NOMO-1 (cell line): Measurements from ENCODE around the gene PAFAH1B1.

Experiments
- DNase-seq, 2 experiments: peaks; one replicate each; lab custom pipeline; 2025; ENCODE audit not compliant: unreplicated experiment in 2 of 2; lab: John Stamatoyannopoulos, UW

PAFAH1B1 gene

DNA sequence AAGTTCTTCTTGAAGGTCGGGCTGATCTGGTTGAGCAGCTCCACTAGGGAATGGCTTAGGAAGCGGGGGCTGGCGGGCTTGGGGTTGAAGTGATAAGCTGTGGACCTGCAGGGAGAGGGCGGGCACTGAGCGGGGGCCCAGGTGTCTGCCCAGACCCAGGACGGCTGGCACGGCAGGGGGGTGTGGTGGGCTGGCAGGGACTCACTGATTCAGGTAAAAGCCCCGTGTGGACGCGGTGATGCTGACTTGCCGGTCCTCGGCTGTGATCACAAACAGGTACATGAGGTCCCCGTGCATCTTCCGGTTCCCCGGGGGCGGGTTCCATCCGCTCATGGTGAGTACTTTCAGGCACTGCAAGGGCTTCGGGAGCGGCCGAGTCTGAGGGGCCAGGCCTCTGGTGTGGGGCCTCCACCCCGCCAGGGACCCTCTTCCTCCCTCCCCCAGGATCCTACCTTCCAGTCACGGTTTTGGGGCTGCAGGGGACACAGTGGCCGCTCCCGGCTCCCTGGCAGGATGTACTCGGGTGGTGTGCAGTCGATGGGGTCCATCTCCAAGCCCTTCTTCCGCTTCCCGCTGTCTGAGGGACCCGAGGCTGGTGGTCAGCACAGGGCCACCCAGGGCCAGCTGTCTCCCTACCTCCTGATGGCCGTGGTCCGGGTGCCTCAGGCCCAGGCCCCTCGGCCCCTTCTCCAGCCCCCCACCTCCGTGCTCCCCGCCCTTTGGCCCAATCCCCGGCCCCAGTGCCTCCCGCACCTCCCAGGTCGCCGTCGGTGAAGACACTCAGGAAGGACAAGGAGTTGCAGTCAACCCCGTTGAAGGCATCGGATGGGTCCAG, 107.9 kb downstream of the PAFAH1B1 start:
- DNase-seq = no peak

DNA sequence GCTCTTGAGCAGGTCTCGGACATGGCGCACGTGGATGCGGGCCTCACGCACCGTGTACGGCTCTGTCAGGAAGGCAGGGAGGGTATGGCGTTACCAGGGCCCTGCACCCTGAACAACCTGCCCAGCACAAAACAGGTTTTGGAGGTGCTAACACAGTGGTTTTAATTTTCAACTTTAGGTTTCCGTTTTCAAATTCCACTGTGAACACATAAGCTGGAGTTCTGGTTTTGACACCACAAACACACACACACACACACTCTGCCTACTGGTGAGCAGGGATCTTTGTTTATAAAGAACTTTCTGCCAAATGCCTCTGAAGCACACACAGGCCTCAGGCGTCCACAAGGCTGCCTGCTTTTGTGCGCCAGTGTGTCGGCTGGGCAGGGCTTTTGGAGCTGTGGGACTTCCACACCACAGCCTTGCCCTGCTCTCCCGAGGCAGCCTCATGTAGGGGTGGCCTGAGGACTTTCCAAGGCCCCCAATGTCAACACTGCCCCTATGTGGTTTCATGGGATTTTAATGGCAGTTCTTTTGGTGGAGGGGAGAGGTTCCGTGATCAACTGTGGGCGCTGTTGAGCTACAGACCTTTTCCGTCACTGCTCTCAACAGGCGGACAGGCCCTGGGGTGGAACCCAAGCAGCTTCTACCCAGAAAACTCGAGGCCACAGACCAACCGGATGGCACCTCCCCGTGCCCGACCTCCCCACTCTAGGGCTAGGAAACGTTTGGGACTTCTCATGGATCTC, 108.7 kb downstream of the PAFAH1B1 start:
- no peak for DNase-seq

DNA sequence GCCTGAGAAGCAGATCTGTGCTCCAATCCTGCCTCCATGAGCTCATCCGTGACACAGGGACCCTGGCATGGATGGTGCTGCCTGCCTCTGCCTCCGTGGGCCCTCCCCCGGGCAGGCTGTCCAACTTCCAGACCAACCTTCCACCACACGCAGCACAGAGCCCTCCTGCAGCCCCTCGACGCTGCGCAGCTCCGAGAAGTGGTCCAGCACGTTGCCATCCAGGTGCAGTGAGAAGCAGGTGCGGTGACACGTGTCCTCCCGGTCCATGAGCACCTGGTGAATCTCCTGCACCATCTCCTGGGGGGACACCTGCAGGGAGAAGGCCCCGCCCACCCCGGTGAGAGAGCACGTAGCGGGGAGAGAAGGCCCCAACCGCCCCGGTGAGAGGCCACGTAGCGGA, 109.7 kb downstream of the PAFAH1B1 start:
- no peak for DNase-seq

DNA sequence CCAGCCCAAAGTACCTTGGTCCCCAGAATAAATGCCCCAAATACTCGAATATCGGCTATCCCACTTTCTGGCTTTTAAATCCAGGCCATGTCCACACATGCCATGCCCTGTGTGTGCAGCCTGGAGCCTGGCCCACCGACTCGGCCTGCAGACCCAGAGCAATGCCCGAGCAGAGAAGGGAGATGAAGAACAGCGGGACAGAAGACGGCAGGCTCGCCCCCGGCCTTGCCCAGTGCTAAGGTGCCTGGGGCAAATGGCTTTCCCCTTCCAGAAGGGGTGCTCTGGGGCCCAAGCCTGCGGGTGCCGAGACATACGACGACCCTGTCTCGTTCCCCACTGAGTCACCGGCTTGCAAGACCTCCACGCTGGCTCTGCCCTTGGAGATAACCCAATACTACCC, 110.2 kb downstream of the PAFAH1B1 start:
- DNase-seq = no peak

- DNase-seq = no peak
These were observed 110.8 kb downstream of the PAFAH1B1 start for GRCh38 chr17:2704031-2704889.

GRCh38 chr17:2704890-2705248, 111.4 kb downstream of the PAFAH1B1 start:
- no peak for DNase-seq

DNA sequence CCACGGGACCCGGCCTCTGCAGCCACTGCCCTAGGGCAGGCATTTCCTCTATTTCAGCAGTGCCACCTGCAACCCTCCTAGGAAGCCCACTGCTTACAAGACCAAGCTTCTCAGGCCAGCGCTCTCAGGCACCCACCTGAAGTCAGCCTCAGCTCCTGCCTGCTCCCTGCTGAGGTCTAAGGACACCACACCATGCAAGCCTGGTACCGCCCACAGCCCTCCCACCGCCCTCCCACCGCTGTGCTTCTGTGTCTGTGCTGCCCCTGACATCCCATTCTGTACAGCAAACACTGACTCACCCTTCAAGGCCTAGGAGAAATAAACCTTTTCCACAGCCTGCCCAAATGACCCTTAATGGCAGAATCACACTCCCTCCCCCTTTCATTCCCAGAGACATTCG, 111.8 kb downstream of the PAFAH1B1 start:
- no peak for DNase-seq

DNA sequence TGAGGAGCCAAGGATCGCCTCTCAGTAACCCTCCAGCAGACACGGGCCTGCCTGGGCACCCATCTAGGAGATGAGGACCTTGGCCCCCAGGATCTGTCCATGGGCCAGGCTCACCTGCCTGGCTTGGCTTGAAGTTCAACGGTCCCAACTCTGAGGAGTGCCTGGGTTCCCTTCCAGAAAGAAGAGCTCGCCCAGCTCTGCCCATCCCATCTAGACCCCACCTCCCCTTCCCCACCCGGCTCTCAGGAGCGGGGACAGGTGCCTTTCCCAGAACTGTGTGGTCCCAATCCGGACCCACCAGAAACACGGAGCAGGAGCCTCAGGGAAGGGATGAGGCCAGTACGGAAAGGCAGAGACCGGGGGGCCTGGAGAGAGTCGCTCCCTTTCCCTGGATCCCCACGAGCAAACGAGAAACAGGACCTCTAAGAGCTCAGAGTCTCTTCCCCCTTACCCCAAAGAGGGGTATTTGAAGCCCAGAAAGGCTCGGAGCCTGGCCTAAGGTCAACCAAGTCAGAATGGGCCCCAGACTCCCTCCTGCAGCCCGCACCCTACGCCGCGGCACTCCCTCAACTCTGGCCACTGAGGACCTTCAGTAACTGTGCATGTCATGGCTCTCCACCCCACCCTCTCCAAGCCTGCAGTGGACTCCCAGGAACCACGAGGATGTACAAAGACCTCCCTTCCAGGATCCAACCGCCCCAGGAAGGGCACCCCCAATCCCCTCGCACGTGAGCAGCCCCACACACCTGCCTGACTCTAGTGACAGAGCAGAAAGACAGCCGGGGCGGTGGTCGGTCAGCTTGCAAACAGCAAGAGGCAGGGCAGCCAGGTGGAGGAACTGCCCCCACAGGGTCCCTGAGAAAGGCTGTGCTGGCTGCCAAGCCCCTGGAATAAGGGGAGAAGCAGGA, 112.7 kb downstream of the PAFAH1B1 start:
- DNase-seq = no peak

GRCh38 chr17:2706911-2707510, 113.6 kb downstream of the PAFAH1B1 start:
- DNase-seq = no peak

DNA sequence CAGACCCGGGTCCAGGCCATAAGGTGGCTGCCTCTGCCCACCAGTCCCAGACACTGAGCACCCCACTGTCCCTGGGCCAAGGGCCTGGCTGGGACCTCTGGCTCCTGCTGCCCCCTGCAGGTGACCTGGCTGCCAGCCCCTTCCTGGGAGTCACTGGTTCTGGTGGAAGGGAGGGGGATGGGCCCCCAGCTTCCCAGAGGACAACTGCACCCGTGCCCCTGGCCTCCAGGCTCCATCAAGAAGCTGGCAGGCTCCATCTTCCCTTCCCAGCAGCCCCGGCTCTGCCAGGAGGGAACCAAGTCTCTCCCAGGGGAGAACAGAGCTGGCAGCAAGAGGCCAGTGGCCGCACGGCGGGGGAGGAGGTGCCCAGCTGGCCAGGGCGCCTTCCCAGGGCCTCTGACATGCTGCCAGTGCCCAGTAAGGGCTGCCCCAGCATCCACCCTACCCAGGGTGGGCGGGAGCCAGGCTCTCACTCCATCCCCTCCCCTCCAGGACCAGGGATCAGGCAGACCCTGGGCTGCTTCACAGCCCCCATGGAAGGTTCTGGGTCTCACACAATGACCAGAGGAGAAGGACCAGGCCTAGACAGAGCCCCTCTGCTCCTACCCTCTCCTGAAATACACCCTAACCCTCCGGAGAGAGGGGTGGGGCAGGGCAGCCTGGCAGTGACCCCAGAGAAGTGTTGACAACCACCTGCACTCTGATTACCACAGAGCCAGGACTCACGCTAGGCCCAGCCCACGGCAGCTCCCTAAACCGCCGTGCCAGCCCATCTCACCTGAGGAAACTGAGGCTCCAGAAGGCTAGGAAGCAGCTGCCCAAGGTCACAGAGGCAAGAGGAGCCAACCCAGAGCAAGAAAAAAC, 114.5 kb downstream of the PAFAH1B1 start:
- no peak for DNase-seq

DNA sequence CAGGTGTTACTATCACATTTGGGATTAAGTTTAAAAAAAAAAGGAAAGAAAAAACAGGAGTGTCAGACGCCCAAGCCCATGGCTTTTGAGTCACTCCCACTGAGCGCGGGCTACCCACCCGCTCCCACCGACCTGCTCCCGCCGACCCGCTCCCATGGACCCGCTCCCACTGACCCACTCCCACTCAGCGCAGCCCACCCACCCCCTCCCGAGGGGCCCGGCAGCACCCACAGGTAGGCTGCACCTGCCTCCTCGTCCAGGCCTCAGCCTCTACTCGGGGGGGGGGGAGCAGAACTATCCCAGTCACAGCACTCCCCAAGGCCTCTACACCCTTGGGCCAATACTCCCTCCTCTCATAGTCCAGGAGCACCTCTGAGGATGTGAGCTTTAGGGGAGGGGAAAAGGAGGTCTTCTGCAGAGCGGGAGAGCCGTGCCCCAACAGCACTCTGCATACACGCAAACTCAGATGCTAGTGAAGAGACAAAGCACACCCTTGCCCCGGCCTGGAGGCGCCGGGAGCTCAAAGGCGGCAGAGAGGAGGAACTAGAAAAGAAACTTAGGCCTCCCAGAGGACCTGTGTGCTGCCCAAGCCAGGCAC, 115.2 kb downstream of the PAFAH1B1 start:
- no peak for DNase-seq

DNA sequence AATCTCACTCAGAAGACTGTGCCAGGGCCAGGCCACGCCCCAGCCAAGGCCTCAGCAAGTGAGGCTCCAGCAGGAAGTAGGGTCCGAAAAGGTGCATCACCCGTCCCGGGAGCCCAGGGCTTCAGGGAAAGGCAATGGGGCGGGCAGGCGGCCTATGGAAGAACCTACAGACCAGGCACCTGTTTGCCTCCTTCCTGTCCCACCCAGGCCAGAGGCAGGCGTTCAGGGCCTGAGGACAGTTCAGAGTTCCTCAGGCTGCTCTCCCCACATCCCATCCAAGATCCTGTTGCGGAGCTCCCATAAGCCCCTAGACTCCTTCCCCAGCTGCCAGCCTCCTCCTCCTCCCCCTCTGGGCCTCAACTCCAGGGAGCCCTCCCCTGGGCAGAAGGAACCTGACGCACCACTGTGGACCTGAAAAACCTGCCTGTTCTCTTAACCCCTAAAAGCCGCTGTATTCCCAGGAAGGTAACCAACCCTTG, 115.8 kb downstream of the PAFAH1B1 start:
- DNase-seq = peak in 1 of 2 experiments; percentile 20

GRCh38 chr17:2710071-2710802, 116.8 kb downstream of the PAFAH1B1 start:
- no peak for DNase-seq

DNA sequence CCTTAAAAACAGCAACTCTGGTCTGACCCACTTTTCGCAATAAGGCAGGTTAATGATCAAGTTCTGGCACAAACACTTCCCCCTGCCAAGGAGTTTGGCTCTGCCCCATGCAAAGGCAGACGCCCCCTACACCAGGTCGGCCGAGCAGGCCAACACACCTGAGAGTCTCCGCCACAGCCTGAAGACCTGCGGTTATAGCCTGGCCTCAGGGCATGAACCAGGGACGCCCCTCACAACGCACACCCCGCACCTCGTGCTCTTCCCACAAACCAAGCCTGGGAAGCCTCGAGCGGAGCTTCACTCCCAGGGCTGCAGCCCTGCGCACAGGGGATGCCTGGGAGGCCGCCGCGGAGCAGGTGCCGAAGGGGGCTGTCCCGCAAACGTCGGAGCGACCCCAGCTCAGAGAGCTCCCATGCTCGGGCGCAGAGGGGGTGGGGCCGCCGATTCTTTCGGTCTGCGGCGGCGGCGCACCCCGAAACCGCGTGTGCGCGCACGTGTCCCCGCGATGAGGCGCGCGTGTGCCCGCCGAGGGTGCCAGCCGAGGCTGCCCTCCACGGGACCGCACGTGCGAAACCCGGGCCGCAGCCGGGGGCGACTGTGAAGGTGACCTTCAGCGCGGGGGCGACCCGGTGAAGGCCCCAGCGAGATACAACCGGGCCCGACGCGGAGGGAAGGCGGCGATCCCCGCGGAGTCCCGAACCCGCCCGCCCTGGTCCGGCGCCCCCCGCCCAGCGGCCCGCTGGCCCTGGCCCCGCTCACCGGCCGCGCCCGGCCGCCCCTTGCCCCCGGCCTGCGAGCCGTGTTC, 117.6 kb downstream of the PAFAH1B1 start:
- peak; percentile 40 to 45 for DNase-seq

DNA sequence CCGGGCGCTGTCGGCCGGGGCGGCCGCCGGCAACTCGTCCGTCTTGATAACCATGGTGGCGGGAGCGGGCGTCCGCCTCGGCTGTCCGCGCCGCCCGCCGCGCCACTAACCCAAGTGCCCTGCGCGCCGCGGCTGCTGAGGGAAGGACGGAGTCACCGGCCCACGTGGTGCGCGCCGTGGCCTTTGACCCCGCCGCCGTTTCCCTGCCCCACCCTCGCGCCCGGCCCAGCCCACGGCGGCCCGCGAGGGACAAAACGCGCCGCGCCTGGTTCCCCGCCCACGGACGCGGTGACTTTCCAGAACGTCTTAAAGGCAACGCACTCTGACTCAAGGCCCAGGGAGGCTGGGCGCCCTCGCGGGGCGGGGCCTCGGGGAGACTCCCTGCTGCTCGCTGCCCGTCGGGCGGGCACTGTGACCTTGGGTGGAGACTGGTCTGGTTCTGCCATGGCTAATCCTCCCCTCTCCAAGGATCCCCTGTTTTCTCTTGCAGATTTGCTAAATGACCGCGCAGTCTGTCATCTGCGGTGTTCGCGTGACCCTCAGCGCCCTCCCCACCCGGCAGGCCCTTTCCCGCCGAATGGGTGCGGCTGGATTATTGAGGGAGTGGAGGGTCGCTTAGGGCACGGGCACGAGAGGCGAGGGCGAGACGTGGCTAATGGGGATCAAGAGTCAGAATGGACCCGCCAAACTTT, 118.3 kb downstream of the PAFAH1B1 start, which contains the start of gene CLUH:
Gene CLUH, minus strand, starts transcription at position 157 of the 692 bp plus-strand sequence. Its CDS starts 103 bp downstream, at position 54.
- peak; percentile 90 to 97 for DNase-seq
